ENCODE measurements around the gene ADPRHL1.

The ADPRHL1 gene

DNA sequence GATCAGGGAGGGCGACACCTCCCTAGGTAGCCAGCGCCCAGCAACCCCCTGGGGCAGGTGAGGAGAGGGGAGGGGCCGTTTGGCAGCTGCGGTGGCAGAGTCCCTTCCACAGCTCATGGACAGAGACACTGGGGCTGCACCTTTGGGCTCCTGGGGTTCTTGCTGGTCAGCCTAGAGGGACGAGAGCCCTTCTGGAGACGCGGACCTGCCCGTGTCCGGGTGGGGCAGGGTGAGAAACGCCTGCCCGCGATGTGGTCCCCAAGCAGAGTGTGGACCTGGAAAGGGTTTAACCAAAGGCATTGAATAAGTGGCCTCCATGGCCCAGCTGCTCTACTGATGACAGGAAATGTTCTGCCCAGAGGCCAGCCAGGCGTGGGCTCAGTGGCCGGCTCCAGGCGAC lies 38.3 kb downstream of the ADPRHL1 start:
- Histone ChIP-seq H3K4me1 (ENCODE audit: low read depth, poor library complexity, severe bottlenecking) (no peaks in the 10 kb centered on the region), H2AFZ (ENCODE audit: low read depth) (no peak overlapping the region), H3K4me2 (no peak overlapping the region), H3K36me3 (ENCODE audit: insufficient read depth) (no peaks in the 10 kb centered on the region), H3K4me3 (IDR thresholded peaks at IDR 0.05; ENCODE audit: insufficient read depth, low read depth, low read length) (no peak overlapping the region), H4K20me1 (ENCODE audit: insufficient read depth) (no peaks in the 10 kb centered on the region), H3K9ac (no peak overlapping the region), H3K27ac (no peak overlapping the region), H3K27me3 (ENCODE audit: insufficient read depth, low read depth) (peaks cover 8% of the 10 kb centered on the region; the same call in 1 of the 2 replicates), H3K79me2 (ENCODE audit: insufficient read depth, low read depth) (no peaks in the 10 kb centered on the region)
- TF ChIP-seq, protein P1, sequence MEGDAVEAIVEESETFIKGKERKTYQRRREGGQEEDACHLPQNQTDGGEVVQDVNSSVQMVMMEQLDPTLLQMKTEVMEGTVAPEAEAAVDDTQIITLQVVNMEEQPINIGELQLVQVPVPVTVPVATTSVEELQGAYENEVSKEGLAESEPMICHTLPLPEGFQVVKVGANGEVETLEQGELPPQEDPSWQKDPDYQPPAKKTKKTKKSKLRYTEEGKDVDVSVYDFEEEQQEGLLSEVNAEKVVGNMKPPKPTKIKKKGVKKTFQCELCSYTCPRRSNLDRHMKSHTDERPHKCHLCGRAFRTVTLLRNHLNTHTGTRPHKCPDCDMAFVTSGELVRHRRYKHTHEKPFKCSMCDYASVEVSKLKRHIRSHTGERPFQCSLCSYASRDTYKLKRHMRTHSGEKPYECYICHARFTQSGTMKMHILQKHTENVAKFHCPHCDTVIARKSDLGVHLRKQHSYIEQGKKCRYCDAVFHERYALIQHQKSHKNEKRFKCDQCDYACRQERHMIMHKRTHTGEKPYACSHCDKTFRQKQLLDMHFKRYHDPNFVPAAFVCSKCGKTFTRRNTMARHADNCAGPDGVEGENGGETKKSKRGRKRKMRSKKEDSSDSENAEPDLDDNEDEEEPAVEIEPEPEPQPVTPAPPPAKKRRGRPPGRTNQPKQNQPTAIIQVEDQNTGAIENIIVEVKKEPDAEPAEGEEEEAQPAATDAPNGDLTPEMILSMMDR (conservative IDR thresholded peaks at IDR 0.05; ENCODE audit: low read depth, low read length), result no peak

DNA sequence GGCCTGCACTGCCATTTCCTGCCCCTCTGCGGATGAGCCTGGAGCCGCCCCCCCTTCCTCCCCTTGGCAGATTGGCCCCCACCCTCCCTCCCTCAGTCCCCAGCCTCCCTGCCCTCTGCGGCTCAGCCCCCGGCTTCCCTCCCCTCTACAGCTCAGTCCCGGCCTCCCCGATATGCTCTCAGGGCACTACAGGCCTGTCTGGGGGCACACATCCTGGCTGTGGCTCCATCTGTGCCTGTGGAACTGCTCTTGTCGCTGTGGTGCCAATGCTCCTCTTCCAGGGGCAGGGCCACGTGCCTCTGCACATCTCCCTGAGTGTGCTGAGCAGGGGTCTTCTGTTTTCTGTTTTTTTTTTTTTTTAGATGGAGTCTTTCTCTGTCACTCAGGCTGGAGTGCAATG lies 39.0 kb downstream of the ADPRHL1 start:
- H3K27ac ChIP-seq, result no peak overlapping the region

DNA sequence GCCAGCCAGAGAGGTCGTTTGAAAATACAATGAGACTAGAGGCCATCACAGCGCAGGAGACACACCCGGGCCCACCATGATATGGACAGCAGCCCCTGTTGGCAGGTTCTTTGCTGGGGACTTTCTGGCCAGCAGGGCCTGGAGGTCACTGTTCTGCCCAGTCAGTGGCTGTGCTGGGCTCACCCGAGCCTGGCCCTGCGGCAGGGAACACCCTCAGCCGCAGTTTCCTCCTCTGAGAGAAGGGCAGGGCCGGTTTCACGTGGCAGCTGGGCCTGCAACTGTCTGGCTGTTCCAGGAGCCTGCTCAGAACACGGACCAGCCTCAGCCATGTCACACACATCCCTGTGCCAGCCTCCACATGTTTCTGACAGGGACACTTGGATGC lies 39.4 kb downstream of the ADPRHL1 start:
- Histone ChIP-seq H3K79me2 (ENCODE audit: insufficient read depth, low read depth) (no peaks in the 10 kb centered on the region), H3K4me1 (ENCODE audit: low read depth, poor library complexity, severe bottlenecking) (no peaks in the 10 kb centered on the region), H3K4me2 (no peak overlapping the region), H3K9ac (no peak overlapping the region), H3K27ac (no peak overlapping the region), H2AFZ (ENCODE audit: low read depth) (no peak overlapping the region), H3K4me3 (IDR thresholded peaks at IDR 0.05; ENCODE audit: insufficient read depth, low read depth, low read length) (no peak overlapping the region), H3K36me3 (ENCODE audit: insufficient read depth) (no peaks in the 10 kb centered on the region), H3K27me3 (ENCODE audit: insufficient read depth, low read depth) (peaks cover 8% of the 10 kb centered on the region; the same call in 1 of the 2 replicates), H4K20me1 (ENCODE audit: insufficient read depth) (no peaks in the 10 kb centered on the region)
- TF ChIP-seq, protein P1 (conservative IDR thresholded peaks at IDR 0.05; ENCODE audit: low read depth, low read length), result no peak

More for the DNA sequence above, 39.0 kb downstream of the ADPRHL1 start:
- Histone ChIP-seq H4K20me1 (ENCODE audit: insufficient read depth) (no peaks in the 10 kb centered on the region), H3K4me3 (IDR thresholded peaks at IDR 0.05; ENCODE audit: insufficient read depth, low read depth, low read length) (no peak overlapping the region), H3K27me3 (ENCODE audit: insufficient read depth, low read depth) (peaks cover 8% of the 10 kb centered on the region; the same call in 1 of the 2 replicates), H3K36me3 (ENCODE audit: insufficient read depth) (no peaks in the 10 kb centered on the region), H3K9ac (no peak overlapping the region), H3K4me1 (ENCODE audit: low read depth, poor library complexity, severe bottlenecking) (no peaks in the 10 kb centered on the region), H3K79me2 (ENCODE audit: insufficient read depth, low read depth) (no peaks in the 10 kb centered on the region), H2AFZ (ENCODE audit: low read depth) (no peak overlapping the region), H3K4me2 (no peak overlapping the region)
- TF ChIP-seq, protein P1 (conservative IDR thresholded peaks at IDR 0.05; ENCODE audit: low read depth, low read length), result no peak

DNA sequence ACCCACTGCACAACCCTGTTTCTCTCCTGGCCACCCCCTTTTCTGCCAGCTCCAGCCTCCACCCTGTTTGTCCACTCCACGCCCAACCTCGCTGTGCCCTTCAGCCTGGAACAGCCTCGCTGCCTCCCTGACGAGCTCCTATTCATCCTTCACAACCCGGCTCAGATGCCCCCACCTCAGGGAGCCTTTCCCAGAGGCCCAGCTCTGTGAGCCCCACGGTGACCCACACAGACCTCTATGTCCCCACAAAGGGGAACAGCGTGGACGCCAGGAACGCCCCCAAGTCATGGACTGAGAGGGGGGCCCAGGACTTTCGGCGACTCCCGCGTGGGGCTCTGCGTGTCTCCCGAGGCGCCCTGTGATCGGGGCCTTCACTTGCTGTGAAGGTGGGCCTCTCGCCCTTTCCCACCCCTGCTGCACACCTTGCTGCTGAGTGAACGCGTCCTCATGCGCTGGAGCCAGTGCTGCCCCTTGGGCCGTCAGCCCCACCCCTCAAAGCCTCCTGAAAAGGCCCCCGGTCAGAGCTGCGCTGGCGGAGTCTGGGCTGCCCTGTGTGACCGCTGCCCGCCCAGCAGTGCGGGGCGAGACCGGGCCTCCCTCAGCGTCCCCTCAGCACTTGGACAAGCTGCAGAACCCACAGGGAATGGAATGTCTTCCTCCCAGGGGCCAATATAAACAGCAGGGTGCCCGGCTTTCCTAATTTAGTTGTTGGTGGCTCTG lies 40.0 kb downstream of the ADPRHL1 start:
- H3K4me2 ChIP-seq, result no peak overlapping the region
- no peaks in the 10 kb centered on the region for H3K79me2 ChIP-seq (ENCODE audit: insufficient read depth, low read depth)
- H4K20me1 ChIP-seq (ENCODE audit: insufficient read depth), result no peaks in the 10 kb centered on the region
- no peak overlapping the region for H3K27ac ChIP-seq
- H2AFZ ChIP-seq (ENCODE audit: low read depth), result no peak overlapping the region
- H3K9ac ChIP-seq, result no peak overlapping the region
- no peaks in the 10 kb centered on the region for H3K4me1 ChIP-seq (ENCODE audit: low read depth, poor library complexity, severe bottlenecking)
- TF ChIP-seq, protein P1 (conservative IDR thresholded peaks at IDR 0.05; ENCODE audit: low read depth, low read length), result no peak
- H3K4me3 ChIP-seq (IDR thresholded peaks at IDR 0.05; ENCODE audit: insufficient read depth, low read depth, low read length), result no peak overlapping the region
- H3K27me3 ChIP-seq (ENCODE audit: insufficient read depth, low read depth), result peaks cover 13% of the 10 kb centered on the region; the same call in 1 of the 2 replicates
- H3K36me3 ChIP-seq (ENCODE audit: insufficient read depth), result no peaks in the 10 kb centered on the region

All from KMS-11 (cell line).